ENCODE measurements around the gene JMJD6. TPM values are rescaled to one million over a fixed set of nuclear protein-coding genes. Genes with fewer than 3 reads are reported as not detected.

Gene JMJD6
- total RNA-seq, 2 experiments from 2014 or later, result 39.9 to 71.2 TPM

- Histone ChIP-seq H3K4me2 (ENCODE audit: low read length) (peak overlapping the region; percentile 67), H3K9me3 (ENCODE audit: low read length) (no peaks in the 10 kb centered on the region), H4K20me1 (ENCODE audit: insufficient read depth, low read length) (no peaks in the 10 kb centered on the region), H3K4me3 (ENCODE audit: low read depth, low read length, poor library complexity, severe bottlenecking) (peak overlapping the region; percentile 31), H3K36me3 (ENCODE audit: insufficient read depth, low read length) (peaks cover 75% of the 10 kb centered on the region), H3K4me1 (ENCODE audit: insufficient read depth, low read length, poor library complexity, severe bottlenecking) (peaks cover 28% of the 10 kb centered on the region), H2AFZ (ENCODE audit: low read length) (peak overlapping the region; percentile 4; the same call in 1 of the 2 replicates), H3K9me2 (ENCODE audit: insufficient read depth, low read length) (no peaks in the 10 kb centered on the region), H3K79me2 (ENCODE audit: insufficient read depth, low read depth, low read length) (no peaks in the 10 kb centered on the region; the same call in 1 of the 2 replicates), H3K27ac (ENCODE audit: low read depth, low read length, poor library complexity, severe bottlenecking) (peak overlapping the region; percentile 70)
- ChIA-PET POLR2A (interaction anchor here (0.7 to 1.4 kb wide), 4 partner anchors 9 to 231 kb away, joined by 3 to 4 read pairs (median 3); no protein-coding TSS in a partner anchor), CTCF (ENCODE audit: unreplicated experiment) (interaction anchor here (0.6 kb wide), 1 partner anchor 13 kb away, joined by 3 read pairs; no protein-coding TSS in a partner anchor)
- DNase-seq (ENCODE audit: low spot score), result no peak
- TF ChIP-seq EZH2phosphoT487 (IDR thresholded peaks at IDR 0.05; ENCODE audit: borderline replicate concordance, low read depth, low read length) (no peak), CTCF (conservative IDR thresholded peaks at IDR 0.05; ENCODE audit: low read length) (no peak)
- intact Hi-C loops (cut with micrococcal nuclease; ENCODE audit: unreplicated experiment), result no loop called here
- no TSS peak for BruUV-seq (replicated peaks)
Observed at GRCh38 chr17:76751416-76751993, 25.1 kb upstream of the JMJD6 start.

- POLR2A ChIA-PET, result interaction anchor here (0.6 to 0.9 kb wide), 3 partner anchors 10 to 433 kb away, joined by 3 to 4 read pairs (median 4); no protein-coding TSS in a partner anchor
- H4K20me1 ChIP-seq (ENCODE audit: insufficient read depth, low read length), result no peaks in the 10 kb centered on the region
- BruUV-seq (replicated peaks), result no TSS peak
- intact Hi-C loops (cut with micrococcal nuclease; ENCODE audit: unreplicated experiment), result no loop called here
- no peaks in the 10 kb centered on the region for H3K9me2 ChIP-seq (ENCODE audit: insufficient read depth, low read length)
- H3K4me1 ChIP-seq (ENCODE audit: insufficient read depth, low read length, poor library complexity, severe bottlenecking), result peaks cover 26% of the 10 kb centered on the region
- peaks cover 81% of the 10 kb centered on the region for H3K36me3 ChIP-seq (ENCODE audit: insufficient read depth, low read length)
- H3K4me3 ChIP-seq (ENCODE audit: low read depth, low read length, poor library complexity, severe bottlenecking), result no peak overlapping the region
- no peaks in the 10 kb centered on the region for H3K9me3 ChIP-seq (ENCODE audit: low read length)
- no peak for TF ChIP-seq CTCF (conservative IDR thresholded peaks at IDR 0.05; ENCODE audit: low read length)
- TF ChIP-seq EZH2phosphoT487 (IDR thresholded peaks at IDR 0.05; ENCODE audit: borderline replicate concordance, low read depth, low read length), result no peak
- DNase-seq (ENCODE audit: low spot score), result no peak
- CTCF ChIA-PET (ENCODE audit: unreplicated experiment), result no interaction called here
- no peak overlapping the region for H3K4me2 ChIP-seq (ENCODE audit: low read length)
- no peak overlapping the region for H2AFZ ChIP-seq (ENCODE audit: low read length)
- no peaks in the 10 kb centered on the region; the same call in 1 of the 2 replicates for H3K79me2 ChIP-seq (ENCODE audit: insufficient read depth, low read depth, low read length)
- H3K27ac ChIP-seq (ENCODE audit: low read depth, low read length, poor library complexity, severe bottlenecking), result no peak overlapping the region
Observed at GRCh38 chr17:76748657-76749056, 22.3 kb upstream of the JMJD6 start.
